Left renal pelvis (tissue), 4 donors: ENCODE measurements around the gene RARS1. TPM values are rescaled to one million over a fixed set of nuclear protein-coding genes. Genes with fewer than 3 reads are reported as not detected.
A peak's percentile ranks its signal among the peaks of the same experiment; 100 is the strongest.

Source experiments
- DNase-seq, 4 donors: peaks; one replicate each; pipeline ENCODE4 v3.0.0-alpha.2; 2013; ENCODE audit warnings: low read depth in 4 of 4, low spot score in 3 of 4
- polyA plus RNA-seq, 4 donors: library from polyadenylated mRNA; unstranded; fragments of 120-200 nt; gene quantifications; one replicate each; pipeline ENCODE4 v1.2.1, GENCODE V29; 2013; ENCODE audit not compliant: insufficient read length in 4 of 4

RARS1 gene
- 10 to 100 TPM; 73.9 to 87.2 (median 84.1) TPM for polyA plus RNA-seq

DNA sequence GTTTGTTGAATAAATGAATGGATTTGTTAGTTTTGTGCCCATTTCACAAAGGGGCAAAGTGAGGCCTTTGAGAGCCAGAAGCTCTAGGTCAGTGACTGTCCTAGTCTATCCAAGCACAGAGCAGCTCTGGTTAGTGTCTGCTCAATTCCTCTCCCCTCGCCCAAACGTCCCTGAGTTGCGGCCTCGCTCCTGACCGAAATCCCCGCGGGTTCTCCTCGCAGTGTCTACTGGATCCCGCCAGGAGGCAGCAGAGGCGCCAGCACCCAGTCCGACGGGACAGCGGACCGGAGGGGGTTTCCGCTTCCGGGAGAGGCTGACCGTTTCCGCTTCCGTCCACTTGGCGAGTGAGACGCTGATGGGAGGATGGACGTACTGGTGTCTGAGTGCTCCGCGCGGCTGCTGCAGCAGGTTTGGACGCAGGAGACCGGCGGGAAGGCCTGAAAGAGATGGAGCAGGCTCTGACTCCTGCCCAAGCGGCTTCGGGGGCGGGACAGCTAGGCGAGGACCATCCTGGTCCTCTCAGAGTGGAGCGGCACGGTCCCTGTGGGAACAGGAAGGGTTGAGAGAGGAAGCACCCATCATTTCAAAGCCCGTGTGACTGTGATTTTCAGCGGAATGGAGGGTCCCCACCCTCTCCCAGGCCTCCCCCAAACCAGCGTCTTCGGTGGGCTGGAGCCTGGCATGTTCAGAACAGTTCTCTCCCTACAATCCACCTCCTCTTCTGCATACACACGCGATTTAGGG lies at the start of gene RARS1:
TSS of gene RARS1 (plus strand) at position 336 of the 744 bp plus-strand sequence. CDS start at position 364, 28 bp downstream.
- peak; percentile 78 to 88 (median 82) for DNase-seq

DNA sequence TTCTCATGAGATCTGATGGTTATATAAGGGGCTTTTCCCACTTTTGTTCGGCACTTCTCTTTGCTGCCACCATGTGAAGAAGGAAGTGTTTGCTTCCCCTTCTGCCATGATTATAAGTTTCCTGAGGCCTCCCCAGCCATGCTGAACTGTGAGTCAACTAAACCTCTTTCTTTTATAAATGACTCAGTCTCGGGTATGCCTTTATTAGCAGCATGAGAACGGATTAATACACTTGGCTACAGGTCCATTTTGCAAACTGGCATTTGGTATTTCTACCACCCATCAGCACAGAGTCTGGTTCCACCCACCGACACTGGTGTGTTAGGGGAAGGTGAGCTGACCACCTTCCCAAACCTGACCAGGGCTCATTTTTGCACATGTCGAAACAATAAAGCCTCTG lies 47.9 kb upstream of the RARS1 start:
- no peak for DNase-seq

DNA sequence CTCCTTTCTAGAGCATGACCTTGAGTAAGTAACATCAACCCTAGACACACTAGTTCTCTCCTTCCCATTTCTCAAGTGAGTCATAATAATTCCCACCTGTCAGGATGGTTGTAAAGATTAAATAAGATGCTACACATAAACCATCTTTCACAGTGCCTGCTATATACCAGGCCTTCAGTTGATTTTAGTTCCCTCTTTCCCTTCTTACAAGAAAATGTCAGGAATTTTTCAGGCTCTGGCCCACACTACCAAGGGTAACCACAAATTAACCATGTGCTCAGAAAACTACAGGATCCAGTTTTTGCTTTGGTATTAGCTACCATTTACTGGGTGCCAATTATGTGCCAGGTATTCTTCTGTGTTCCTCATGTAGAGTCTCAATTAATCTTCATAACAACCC lies 42.7 kb upstream of the RARS1 start:
- no peak for DNase-seq

DNA sequence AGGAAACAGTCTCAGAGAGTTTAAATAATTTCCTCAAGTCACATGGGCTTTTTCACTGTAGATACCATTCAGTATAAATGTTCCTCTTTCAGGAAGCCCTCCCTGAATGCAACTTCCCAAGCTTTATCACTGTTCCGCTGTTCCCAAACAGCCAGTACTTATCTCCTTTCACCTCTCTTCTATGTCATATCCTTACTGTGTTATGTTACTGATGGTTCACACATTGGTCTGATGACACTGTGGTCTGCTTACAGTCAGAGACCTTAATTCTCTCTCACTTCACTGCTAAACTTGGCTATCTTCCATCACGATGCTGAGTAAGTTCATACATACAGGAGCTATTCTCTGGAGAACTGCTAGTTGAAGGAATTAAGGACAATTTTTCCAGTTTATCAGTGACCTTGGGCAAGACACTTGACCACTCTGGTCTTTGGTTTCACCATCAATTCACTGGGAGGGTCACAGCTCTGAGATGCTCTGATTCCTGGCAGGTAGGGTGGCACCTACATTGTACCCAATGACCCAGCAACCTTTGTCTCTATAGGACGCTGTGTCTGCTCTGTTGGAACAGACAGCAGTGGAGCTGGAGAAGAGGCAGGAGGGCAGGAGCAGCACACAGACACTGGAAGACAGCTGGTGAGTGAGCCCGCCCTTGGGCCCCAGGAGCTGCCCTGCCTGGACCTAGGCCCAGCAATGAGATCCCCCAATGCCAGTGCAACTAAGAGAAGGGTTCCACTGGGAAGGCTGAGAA lies 42.1 kb upstream of the RARS1 start:
- DNase-seq = no peak

DNA sequence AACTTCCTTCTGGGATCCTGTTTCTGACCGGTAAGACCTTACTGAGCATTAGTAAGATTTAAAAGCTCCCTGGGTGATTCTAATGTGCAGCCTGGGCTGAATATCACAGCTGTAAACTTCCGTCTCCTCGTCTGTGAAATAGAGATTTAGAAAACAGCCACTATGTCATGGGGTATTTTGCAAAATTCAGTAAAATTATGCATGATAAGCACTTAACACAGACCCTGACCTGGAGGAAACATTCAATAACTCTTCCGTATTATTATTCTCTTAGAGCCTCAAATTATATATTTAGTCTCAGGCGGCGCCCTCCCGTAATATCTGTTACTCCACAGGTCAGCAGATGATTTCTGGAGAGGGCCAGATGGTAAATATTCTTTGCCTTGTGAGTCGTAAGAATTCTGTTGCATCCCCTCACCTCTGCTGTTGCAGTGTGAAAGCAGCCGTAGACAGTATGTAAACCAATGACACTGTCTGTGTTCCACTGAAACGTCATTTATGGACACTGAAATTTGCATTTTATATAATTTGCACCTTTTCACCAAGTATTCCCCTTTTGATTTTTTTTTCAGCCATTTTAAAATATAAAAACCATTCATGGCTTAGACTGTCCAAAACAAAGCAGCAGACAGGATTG lies 39.2 kb upstream of the RARS1 start:
- no peak for DNase-seq

DNA sequence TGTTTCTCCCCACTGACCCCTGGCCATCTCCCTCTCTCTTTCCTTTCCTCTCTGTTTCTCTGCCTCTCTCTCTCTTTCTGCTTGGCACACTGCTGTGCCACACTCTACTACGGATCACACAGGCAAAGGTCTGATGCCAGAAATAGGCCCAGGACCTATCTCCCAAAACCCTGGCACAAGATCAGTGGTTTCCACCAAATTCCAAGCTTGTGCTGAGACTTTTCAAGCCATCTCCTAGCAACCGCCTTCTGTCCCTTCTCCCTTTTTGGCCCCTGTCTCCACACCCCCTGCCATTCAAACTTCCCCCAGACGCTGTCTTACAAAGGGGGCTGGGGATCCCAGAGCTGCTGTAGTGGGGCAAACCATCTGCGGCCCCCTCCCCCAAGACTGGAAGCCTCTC lies 38.5 kb upstream of the RARS1 start:
- DNase-seq = no peak

DNA sequence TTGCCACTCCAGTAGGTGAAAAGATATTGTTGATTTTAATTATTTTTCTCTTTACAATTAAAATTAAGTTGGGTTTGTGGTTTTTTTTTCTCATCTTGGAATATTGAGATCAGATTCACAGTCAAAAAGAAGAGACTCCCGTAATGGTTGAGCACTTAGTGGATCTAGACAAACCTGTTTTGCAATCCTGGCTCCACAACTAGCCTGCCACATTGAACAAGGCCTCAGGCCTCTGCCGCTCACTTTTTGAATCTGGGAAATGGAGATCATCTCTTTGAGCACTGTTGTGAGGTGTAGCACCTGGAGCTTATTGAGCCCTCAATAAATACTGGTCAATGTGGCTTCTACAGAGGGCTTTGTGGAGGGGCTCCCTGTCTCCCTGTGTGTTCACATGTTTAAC lies 37.1 kb upstream of the RARS1 start:
- DNase-seq = no peak

- no peak for DNase-seq
Measured at GRCh38 chr5:168451565-168451964, 34.7 kb upstream of the RARS1 start.

- DNase-seq = no peak
Measured at GRCh38 chr5:168455201-168455600, 31.1 kb upstream of the RARS1 start.

- DNase-seq = no peak
Measured at GRCh38 chr5:168457542-168457941, 28.7 kb upstream of the RARS1 start.

- DNase-seq = no peak
Measured at GRCh38 chr5:168460606-168461005, 25.7 kb upstream of the RARS1 start.

GRCh38 chr5:168463081-168463480 lies 23.2 kb upstream of the RARS1 start:
- no peak for DNase-seq

DNA sequence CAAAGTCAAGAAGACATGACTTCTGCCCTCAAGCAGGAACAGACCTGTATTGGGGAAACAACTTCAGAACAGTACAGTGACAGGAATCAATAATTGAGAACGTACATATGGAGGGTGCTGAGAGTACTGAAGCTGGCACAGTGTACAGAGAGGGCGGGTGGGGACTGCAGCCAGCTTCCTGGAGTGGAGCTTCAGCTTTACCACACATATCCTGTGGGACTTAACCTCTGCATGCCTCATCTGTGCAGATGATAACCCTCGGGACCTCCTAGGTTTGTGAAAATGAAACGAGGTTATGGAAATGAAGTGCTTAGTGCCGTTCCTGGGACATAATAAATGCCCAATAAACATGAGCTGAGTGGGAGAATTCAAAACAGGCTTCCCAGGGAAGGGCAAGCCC lies 22.1 kb upstream of the RARS1 start:
- no peak for DNase-seq

DNA sequence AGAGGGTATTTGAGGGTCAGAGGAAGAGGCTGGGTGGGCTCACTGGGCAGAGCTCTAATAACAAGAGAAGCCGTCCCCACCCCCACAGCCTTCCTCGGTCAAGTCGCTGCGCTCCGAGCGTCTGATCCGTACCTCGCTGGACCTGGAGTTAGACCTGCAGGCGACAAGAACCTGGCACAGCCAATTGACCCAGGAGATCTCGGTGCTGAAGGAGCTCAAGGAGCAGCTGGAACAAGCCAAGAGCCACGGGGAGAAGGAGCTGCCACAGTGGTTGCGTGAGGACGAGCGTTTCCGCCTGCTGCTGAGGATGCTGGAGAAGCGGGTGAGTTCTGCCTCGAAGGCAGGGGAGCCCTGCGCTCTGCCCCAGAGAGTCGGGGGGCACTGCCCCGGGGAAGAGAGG lies 21.6 kb upstream of the RARS1 start:
- DNase-seq = no peak

DNA sequence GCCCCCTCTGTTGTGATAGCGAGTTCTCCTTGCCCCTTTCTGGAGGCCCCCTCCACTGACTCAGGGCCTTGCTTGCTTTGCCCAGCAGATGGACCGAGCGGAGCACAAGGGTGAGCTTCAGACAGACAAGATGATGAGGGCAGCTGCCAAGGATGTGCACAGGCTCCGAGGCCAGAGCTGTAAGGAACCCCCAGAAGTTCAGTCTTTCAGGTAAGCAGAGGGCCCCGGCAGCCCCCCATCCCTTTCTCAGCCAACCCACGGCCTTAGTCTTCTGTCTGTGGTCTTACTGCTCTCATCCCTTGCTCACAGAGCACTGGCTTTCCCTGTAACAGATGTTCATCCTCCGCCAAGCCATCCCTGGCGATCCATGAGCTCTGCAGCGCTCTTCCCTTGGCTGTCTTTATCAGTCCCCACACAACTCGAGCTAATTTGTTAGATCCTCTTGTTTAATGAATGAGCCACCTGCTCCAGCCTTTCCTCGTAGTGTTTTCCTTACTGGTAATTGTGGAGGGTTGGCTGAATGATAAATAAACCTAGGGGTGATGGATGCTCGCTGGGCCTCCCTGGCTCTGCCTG lies 18.4 kb upstream of the RARS1 start:
- no peak for DNase-seq

GRCh38 chr5:168468836-168469235 lies 17.4 kb upstream of the RARS1 start:
- DNase-seq = no peak

DNA sequence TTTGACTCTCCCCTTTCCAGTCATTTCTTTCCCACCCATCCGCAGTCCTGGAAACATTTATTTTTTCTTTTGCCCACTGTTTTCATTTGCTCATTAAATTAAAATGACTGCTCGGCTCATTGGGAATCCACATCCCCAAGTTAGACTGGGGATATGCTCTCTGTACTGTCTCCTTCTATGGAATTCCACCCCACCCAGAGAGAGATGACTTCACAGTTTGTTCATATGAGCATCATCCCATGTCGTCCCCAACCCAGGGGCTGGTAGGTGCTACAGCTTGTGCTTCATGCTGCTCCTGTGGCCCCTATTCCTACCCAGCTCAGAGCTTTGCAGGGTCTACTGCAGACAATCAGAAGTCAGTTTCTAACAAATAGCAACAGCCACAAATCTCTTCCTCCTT lies 16.5 kb upstream of the RARS1 start:
- no peak for DNase-seq

DNA sequence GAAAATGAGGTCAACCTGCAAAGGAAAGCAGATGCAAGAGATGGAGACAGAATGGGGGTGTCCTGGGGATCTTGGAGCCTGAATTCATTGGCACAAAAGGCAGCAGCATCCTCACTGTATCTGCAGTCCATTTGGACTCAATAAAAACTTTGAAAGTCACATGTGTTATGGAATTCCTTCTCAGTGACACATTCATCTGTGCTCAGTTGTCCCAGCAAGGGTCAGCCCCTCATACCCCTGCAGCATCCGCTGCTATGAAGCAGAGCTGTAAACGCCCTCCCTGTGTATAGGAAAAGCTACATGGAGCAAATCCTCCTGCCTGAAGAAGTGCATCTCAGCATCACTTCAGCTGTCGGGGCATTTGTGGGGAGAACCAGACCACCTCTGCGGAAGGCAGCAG lies 14.5 kb upstream of the RARS1 start:
- DNase-seq = no peak

DNA sequence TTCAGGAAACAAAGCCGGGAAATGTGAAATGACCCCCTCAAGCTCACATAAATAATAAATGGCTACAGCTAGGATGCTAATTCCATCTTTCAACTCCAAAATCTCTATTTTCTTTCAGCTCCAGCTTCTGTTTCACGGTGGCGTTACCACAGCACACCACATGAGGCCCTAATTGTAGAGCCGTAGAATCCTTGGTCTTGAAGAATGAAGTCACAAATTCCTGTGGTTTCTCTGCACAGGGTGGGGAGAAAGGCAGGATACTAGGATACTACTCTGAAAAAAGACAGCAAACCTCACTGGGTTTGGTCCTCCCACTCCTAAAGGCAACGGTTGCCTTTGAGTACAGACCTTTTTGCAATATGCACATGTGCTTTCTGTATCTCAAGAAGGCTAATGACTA lies 13.9 kb upstream of the RARS1 start:
- DNase-seq = no peak

DNA sequence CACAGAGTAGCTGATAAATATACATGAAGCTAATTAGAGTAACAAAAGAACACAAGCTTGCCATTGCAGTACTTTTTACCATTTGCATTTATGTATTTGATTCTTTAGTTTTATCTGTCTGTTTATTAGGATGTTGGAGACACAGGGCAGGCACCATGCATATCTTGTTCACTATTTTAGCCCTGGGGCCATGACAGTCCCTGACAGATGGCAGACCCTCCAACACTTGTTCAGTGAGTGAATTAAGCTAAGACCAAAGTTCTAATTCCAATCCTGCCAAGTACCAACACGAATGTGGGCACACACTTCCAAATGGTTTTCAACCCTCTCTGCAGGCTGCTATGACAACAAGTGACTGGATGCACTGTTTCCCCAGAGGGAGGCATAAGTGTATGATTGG lies 12.0 kb upstream of the RARS1 start:
- DNase-seq = no peak

DNA sequence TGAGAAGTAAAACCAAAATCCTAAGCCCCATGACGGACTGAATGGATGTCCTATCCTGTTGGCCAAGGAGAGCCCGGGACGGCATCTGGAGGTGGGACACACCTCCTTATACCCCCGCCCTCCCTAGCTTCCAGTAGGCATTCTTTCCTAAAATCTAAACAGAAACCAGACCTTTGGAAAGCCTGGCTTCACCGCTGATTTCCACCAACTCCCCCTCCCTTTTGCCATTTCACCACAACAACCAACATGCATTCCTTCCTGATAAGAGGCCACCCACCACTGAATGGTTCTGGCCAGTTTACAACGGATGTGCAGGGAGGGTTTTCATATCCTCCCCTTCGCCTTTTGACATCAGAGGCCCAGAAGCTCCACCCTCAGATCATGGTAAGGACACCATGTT lies 9.2 kb upstream of the RARS1 start:
- DNase-seq = no peak
